Activated B cell treated with CpG ODN at 0.5 μM for 24 hours (primary cell): ENCODE measurements around the gene GRB7. TPM values are rescaled to one million over a fixed set of nuclear protein-coding genes. Genes with fewer than 3 reads are reported as not detected.

Source experiments
- ATAC-seq: fragments of 200-7000 bp; cut with Tn5 transposase; one replicate; pipeline ENCODE4 v1.10.0; 2021; ENCODE audit warnings: low read depth, mild to moderate bottlenecking, moderate library complexity
- CTCF ChIA-PET: fragments of 350-600 bp; sonication (Branson Sonifier 250); formaldehyde crosslinking; loops from one replicate; lab custom pipeline; 2021; ENCODE audit warnings: antibody characterized with exemption; lab: Charles Lee
- POLR2A ChIA-PET: fragments of 350-600 bp; sonication (Branson Sonifier 250); formaldehyde crosslinking; loops from one replicate; lab custom pipeline; 2021; ENCODE audit warnings: antibody characterized with exemption; lab: Charles Lee
- DNase-seq: peaks from one replicate; pipeline ENCODE4 v3.0.0; 2022
- H3K27ac Mint-ChIP-seq: one replicate; pipeline ENCODE4 v1.8.0; 2020; ENCODE audit warnings: mixed read lengths
- H3K27me3 Mint-ChIP-seq: one replicate; pipeline ENCODE4 v1.8.0; 2021; ENCODE audit warnings: mixed read lengths
- H3K36me3 Mint-ChIP-seq: one replicate; pipeline ENCODE4 v1.8.0; 2021; ENCODE audit warnings: low read depth, mixed read lengths
- H3K4me1 Mint-ChIP-seq: one replicate; pipeline ENCODE4 v1.8.0; 2021; ENCODE audit warnings: mixed read lengths
- H3K4me3 Mint-ChIP-seq: one replicate; pipeline ENCODE4 v1.8.0; 2020; ENCODE audit warnings: mild to moderate bottlenecking, mixed read lengths
- H3K9me3 Mint-ChIP-seq: one replicate; pipeline ENCODE4 v1.8.0; 2020; ENCODE audit warnings: mixed read lengths
- intact Hi-C: fragments of 100-400 bp; cut with micrococcal nuclease; formaldehyde crosslinking; loops from one replicate; pipeline ENCODE4 v1.15.1; 2024
- total RNA-seq: library from RNA; stranded (reverse); gene quantifications from 2 replicates; pipeline ENCODE4 v1.2.3, GENCODE V29; 2022
- TF ChIP-seq, protein P1 (sequence below): fragments of 200-600 bp; IDR thresholded peaks from one replicate; pipeline ENCODE4 v1.8.0; 2022; ENCODE audit warnings: antibody characterized with exemption, mild to moderate bottlenecking

GRB7 gene
- total RNA-seq, 1 donor from 2014 or later, result 0.44 TPM

DNA sequence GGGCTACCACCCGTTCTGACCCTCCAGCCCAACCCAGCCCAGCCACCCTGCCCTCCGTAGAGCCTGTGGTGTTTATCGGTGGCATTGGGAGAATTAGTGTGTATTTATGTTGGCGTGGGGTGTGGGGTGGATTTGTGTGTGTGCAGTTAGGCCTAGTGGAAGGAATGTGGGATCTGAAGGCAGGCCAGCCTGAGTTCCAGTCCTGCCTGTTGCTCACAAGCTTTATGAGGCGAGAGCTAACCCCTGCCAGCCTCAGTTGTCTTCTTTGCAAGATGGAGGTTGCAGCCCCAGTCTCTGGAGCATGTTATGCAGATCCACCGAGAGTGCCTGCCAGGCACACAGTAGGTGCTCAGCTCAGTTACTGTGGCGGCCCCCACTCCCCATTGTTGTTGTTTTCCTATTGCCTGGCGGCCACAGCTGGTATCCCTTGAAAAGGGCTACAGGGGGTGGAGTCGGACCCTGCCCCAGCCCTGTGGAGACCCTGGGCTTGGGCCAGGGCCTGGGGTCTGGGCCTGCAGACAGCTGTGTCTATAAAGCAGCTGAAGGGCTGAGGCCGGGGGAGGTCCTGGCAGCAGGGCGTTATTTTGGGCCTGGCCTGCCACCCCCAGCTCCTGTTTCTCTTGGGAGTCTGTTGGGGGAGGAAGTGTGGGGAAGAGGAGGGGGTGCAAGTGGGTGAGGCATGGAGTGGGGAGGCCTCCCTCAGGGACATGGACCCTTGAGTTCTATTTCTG is 32.8 kb upstream of the GRB7 start:
- ChIA-PET CTCF (no interaction called here), POLR2A (interaction anchor here (0.6 kb wide), 4 partner anchors 9 to 836 kb away, joined by 3 to 4 read pairs (median 4); no protein-coding TSS in a partner anchor)
- no peak overlapping the region for H3K27ac Mint-ChIP-seq
- peaks cover 23% of the 10 kb centered on the region for H3K4me1 Mint-ChIP-seq
- no peaks in the 10 kb centered on the region for H3K36me3 Mint-ChIP-seq
- no peak overlapping the region for H3K4me3 Mint-ChIP-seq
- no peaks in the 10 kb centered on the region for H3K9me3 Mint-ChIP-seq
- peaks cover 16% of the 10 kb centered on the region for H3K27me3 Mint-ChIP-seq
- TF ChIP-seq, protein P1, sequence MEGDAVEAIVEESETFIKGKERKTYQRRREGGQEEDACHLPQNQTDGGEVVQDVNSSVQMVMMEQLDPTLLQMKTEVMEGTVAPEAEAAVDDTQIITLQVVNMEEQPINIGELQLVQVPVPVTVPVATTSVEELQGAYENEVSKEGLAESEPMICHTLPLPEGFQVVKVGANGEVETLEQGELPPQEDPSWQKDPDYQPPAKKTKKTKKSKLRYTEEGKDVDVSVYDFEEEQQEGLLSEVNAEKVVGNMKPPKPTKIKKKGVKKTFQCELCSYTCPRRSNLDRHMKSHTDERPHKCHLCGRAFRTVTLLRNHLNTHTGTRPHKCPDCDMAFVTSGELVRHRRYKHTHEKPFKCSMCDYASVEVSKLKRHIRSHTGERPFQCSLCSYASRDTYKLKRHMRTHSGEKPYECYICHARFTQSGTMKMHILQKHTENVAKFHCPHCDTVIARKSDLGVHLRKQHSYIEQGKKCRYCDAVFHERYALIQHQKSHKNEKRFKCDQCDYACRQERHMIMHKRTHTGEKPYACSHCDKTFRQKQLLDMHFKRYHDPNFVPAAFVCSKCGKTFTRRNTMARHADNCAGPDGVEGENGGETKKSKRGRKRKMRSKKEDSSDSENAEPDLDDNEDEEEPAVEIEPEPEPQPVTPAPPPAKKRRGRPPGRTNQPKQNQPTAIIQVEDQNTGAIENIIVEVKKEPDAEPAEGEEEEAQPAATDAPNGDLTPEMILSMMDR, result no peak
- intact Hi-C loops, result no loop called here
- no peak for DNase-seq
- ATAC-seq, result no peak

DNA sequence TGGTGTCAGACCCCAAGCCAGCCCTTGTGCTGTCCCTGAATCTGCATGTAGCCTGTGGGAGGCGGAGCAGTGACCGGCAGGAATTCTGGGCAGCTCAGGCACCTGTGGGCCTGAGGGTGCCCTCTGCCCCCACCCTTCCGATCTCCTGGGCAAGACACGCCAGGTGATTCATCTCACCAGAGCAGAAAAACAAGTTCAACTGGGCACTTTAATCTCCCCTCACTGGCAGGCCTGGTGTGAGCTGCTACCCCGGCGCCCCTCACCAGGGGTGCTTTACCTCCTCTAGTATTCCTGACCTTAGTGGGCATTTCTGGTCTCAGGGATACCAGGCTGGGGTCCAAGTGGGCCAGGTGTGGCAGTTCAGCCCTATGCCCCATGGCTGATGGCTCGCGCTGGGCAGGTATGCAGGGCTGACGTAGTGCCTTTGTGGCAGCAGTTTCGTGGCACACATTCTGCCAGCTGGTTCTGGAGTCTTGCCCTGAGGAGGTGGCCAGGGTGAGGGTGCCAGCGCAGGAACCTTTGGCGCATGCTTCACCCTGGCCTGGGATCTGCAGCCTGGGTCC is 31.9 kb upstream of the GRB7 start:
- H3K27me3 Mint-ChIP-seq, result peaks cover 12% of the 10 kb centered on the region
- no peak overlapping the region for H3K27ac Mint-ChIP-seq
- ChIA-PET POLR2A (no interaction called here), CTCF (no interaction called here)
- no peak overlapping the region for H3K4me3 Mint-ChIP-seq
- H3K4me1 Mint-ChIP-seq, result peaks cover 19% of the 10 kb centered on the region
- DNase-seq (no peak), ATAC-seq (no peak)
- no peaks in the 10 kb centered on the region for H3K36me3 Mint-ChIP-seq
- TF ChIP-seq, protein P1, result no peak
- intact Hi-C loops, result no loop called here
- H3K9me3 Mint-ChIP-seq, result no peaks in the 10 kb centered on the region

DNA sequence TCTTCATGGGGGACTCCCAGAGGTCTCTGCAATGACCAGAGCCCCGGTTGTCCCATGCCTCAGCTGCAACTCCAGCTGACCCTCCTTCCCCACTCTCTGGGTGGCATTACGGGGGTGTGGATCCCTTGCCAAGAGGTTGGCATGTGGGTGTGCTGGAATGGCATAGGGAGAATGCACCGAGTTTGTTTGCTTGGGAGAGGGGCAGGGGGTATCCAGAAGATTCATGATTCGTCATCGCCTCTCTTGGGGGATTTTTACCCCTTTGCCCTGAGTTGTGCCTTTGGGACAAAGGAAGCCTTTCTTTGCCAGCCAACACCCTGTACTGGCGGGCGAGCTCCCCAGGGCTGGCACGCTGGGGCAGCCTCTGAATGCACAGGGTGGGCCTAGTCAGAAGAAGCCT is 31.4 kb upstream of the GRB7 start:
- peaks cover 17% of the 10 kb centered on the region for H3K4me1 Mint-ChIP-seq
- TF ChIP-seq, protein P1, result no peak
- H3K4me3 Mint-ChIP-seq, result no peak overlapping the region
- ATAC-seq (no peak), DNase-seq (no peak)
- no peak overlapping the region for H3K27ac Mint-ChIP-seq
- intact Hi-C loops, result no loop called here
- peaks cover 7% of the 10 kb centered on the region for H3K27me3 Mint-ChIP-seq
- no peaks in the 10 kb centered on the region for H3K9me3 Mint-ChIP-seq
- no peaks in the 10 kb centered on the region for H3K36me3 Mint-ChIP-seq
- CTCF ChIA-PET, result no interaction called here
- POLR2A ChIA-PET, result no interaction called here

DNA sequence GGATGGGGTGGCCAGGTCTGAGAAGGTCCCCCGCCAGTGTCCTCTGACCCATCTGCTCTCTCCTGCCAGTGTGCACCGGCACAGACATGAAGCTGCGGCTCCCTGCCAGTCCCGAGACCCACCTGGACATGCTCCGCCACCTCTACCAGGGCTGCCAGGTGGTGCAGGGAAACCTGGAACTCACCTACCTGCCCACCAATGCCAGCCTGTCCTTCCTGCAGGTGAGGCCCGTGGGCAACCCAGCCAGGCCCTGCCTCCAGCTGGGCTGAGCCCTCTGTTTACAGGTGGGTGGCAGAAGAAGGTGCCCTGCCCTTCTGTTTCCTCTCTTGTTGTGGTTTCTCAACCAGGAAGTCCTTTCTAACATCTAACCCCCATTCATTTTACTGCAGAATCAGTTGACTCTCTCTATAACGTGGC is 30.8 kb upstream of the GRB7 start:
- POLR2A ChIA-PET, result no interaction called here
- Mint-ChIP-seq H3K27ac (no peak overlapping the region), H3K36me3 (no peaks in the 10 kb centered on the region), H3K4me3 (no peak overlapping the region), H3K27me3 (peaks cover 2% of the 10 kb centered on the region), H3K4me1 (peaks cover 17% of the 10 kb centered on the region), H3K9me3 (no peaks in the 10 kb centered on the region)
- intact Hi-C loops, result no loop called here
- CTCF ChIA-PET, result no interaction called here
- ATAC-seq (no peak), DNase-seq (no peak)
- TF ChIP-seq, protein P1, result no peak

DNA sequence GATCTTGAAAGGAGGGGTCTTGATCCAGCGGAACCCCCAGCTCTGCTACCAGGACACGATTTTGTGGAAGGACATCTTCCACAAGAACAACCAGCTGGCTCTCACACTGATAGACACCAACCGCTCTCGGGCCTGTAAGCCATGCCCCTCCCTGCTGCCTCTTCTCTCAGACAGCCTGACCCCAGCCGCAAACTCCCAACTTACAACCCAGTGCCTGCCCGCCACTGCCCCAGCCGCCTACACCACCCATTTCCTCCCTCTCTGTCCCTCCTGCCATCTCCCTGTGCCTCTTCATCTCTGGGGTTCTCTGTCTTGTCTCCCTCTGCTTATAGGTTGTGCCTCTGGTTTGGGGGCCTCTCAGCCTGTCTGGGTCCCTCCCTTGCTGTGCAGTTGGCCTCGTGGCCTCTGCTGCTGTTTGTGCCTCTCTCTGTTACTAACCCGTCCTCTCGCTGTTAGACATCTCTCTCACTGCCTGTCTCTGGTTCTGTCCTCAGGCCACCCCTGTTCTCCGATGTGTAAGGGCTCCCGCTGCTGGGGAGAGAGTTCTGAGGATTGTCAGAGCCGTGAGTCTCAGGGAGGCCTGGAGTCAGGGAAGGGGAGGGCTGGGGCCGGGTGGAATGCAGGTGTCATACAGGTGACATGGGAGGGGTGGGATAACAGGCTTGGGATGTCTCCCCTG is 28.3 kb upstream of the GRB7 start:
- no peak for ATAC-seq
- CTCF ChIA-PET, result interaction anchor here (0.5 kb wide), 1 partner anchor 253 kb away, joined by 3 read pairs; no protein-coding TSS in a partner anchor
- POLR2A ChIA-PET, result no interaction called here
- H3K4me1 Mint-ChIP-seq, result peaks cover 13% of the 10 kb centered on the region
- no peaks in the 10 kb centered on the region for H3K36me3 Mint-ChIP-seq
- TF ChIP-seq, protein P1, result no peak
- H3K27ac Mint-ChIP-seq, result no peak overlapping the region
- no peak overlapping the region for H3K4me3 Mint-ChIP-seq
- no peaks in the 10 kb centered on the region for H3K9me3 Mint-ChIP-seq
- no peaks in the 10 kb centered on the region for H3K27me3 Mint-ChIP-seq
- no peak for DNase-seq
- intact Hi-C loops, result no loop called here
